ENCODE measurements around the gene PLCXD1.
"Not testable (repeated sequence)": the region's sequence is repeated elsewhere in the genome, so short reads cannot be mapped to it uniquely, and the experiment has no call there.

PLCXD1 gene

GRCh38 chrX:262381-262909 lies 18.7 kb upstream of the PLCXD1 start (continued):
- TF ChIP-seq TSHZ2 (CRISPR knock-in tag; IDR thresholded peaks at IDR 0.05): no peak
- TF ChIP-seq SNAI2 (CRISPR knock-in tag; IDR thresholded peaks at IDR 0.05): no peak
- no peak for TF ChIP-seq ZFP30 (CRISPR knock-in tag; IDR thresholded peaks at IDR 0.05)
- TF ChIP-seq CSRNP3 (CRISPR knock-in tag; IDR thresholded peaks at IDR 0.05): no peak
- no peak for TF ChIP-seq ESRRG (CRISPR knock-in tag; IDR thresholded peaks at IDR 0.05)

- not testable (repeated sequence) for ATAC-seq
Measured at GRCh38 chrX:264006-264405, 17.2 kb upstream of the PLCXD1 start.

DNA sequence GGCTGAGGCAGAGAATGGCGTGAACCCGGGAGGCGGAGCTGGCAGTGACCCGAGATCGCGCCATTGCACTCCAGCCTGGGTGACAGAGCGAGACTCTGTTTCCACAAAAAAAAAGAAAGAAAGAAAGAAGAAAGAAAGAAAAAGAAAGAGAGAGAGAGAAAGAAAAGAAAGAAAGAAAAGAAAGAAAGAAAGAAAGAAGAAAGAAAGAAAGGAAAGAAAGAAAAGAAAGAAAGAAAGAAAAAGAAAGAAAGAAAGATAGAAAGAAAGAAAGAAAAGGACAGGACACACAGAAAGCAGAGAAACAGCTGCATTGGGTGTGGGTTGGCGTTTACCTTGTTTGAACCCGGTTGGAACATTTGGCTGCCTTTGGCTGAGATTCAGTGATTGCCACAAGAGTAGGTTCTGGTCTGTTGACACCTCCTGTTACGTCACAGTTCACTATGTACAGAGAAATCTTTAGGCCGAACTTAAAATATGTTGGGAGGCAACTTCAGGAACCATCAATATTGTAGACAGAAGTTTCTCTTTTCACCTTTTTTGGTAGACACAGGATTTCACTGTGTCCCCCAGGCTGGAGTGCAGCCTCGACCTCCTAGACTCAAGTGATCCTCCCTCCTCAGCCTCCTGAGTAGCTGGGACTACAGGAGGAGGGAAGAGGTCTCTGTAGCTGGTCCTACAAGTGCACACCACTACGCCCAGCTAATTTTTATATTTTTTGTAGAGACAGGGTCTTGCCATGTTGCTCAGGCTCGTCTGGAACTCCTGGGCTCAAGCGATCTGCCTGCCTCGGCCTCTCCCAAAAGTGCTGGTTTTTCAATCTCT lies 16.3 kb upstream of the PLCXD1 start:
- TF ChIP-seq ZNF70 (CRISPR knock-in tag; IDR thresholded peaks at IDR 0.05) (no peak), CSDC2 (CRISPR knock-in tag; IDR thresholded peaks at IDR 0.05) (no peak), ESRRG (CRISPR knock-in tag; IDR thresholded peaks at IDR 0.05) (no peak), CREB5 (CRISPR knock-in tag; IDR thresholded peaks at IDR 0.05; ENCODE audit: low read depth) (no peak), TOX (CRISPR knock-in tag; IDR thresholded peaks at IDR 0.05; ENCODE audit: borderline replicate concordance) (no peak), ISL1 (CRISPR knock-in tag; IDR thresholded peaks at IDR 0.05) (no peak)
- no peak for ATAC-seq

DNA sequence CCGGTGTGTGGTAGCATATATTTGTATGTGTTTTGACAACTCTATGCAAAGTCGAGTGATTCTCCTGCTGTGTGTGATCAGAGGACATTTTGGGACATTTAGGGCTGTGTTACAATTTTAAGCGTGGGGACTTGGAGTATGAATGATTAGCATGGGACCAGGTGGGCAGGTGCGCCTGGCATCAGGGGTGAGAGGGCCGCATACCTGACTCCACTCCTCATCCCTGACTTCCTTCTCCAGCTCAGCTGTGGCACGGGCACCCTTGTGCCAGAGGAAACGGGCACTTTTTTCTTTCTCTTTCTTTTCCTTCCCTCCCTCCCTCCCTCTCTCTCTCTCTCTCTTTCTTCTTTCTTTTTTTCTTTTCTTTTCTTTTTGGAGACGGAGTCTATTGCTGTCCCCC lies 15.7 kb upstream of the PLCXD1 start:
- ATAC-seq: no peak
- TF ChIP-seq, protein P1, sequence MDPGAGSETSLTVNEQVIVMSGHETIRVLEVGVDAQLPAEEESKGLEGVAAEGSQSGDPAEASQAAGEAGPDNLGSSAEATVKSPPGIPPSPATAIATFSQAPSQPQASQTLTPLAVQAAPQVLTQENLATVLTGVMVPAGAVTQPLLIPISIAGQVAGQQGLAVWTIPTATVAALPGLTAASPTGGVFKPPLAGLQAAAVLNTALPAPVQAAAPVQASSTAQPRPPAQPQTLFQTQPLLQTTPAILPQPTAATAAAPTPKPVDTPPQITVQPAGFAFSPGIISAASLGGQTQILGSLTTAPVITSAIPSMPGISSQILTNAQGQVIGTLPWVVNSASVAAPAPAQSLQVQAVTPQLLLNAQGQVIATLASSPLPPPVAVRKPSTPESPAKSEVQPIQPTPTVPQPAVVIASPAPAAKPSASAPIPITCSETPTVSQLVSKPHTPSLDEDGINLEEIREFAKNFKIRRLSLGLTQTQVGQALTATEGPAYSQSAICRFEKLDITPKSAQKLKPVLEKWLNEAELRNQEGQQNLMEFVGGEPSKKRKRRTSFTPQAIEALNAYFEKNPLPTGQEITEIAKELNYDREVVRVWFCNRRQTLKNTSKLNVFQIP (CRISPR knock-in tag; IDR thresholded peaks at IDR 0.05; ENCODE audit: borderline replicate concordance, low read depth): no peak
- TF ChIP-seq ESRRG (CRISPR knock-in tag; IDR thresholded peaks at IDR 0.05): no peak
- TF ChIP-seq ARNTL (CRISPR knock-in tag; IDR thresholded peaks at IDR 0.05; ENCODE audit: borderline replicate concordance, low read depth): no peak
- TF ChIP-seq PPARA (CRISPR knock-in tag; IDR thresholded peaks at IDR 0.05; ENCODE audit: borderline replicate concordance): no peak
- TF ChIP-seq ZNF8 (CRISPR knock-in tag; IDR thresholded peaks at IDR 0.05): no peak
- no peak for TF ChIP-seq ZFP30 (CRISPR knock-in tag; IDR thresholded peaks at IDR 0.05)
- TF ChIP-seq ZNF70 (CRISPR knock-in tag; IDR thresholded peaks at IDR 0.05): no peak
- no peak for TF ChIP-seq CSDC2 (CRISPR knock-in tag; IDR thresholded peaks at IDR 0.05)
- TF ChIP-seq ZNF565 (CRISPR knock-in tag; conservative IDR thresholded peaks at IDR 0.05; ENCODE audit: low read depth): no peak
- TF ChIP-seq GLIS3 (CRISPR knock-in tag; IDR thresholded peaks at IDR 0.05): no peak
- no peak for TF ChIP-seq TSHZ2 (CRISPR knock-in tag; IDR thresholded peaks at IDR 0.05)
- no peak for TF ChIP-seq TOX (CRISPR knock-in tag; IDR thresholded peaks at IDR 0.05; ENCODE audit: borderline replicate concordance)
- no peak for TF ChIP-seq PATZ1 (CRISPR knock-in tag; IDR thresholded peaks at IDR 0.05; ENCODE audit: borderline replicate concordance)
